NCI-H510A (cell line): ENCODE data around the gene SNX25.
A peak's percentile ranks its signal among the peaks of the same experiment; 100 is the strongest.
"Not testable (repeated sequence)": the region's sequence is repeated elsewhere in the genome, so short reads cannot be mapped to it uniquely, and the experiment has no call there.

Experiments used
- DNase-seq: peaks from one replicate; lab custom pipeline; 2025; lab: John Stamatoyannopoulos, UW

SNX25 gene

GRCh38 chr4:185209031-185209851 lies at the start of gene SNX25:
Gene SNX25, plus strand, starts transcription at chr4:185209598. Its CDS starts 229 bp downstream, at chr4:185209827.
- DNase-seq = peak; percentile 36

- DNase-seq = no peak
These were observed 43.8 kb upstream of the SNX25 start for GRCh38 chr4:185165605-185166063.

GRCh38 chr4:185167234-185167633 lies 42.2 kb upstream of the SNX25 start:
- DNase-seq = no peak

GRCh38 chr4:185171373-185172071 lies 37.9 kb upstream of the SNX25 start:
- DNase-seq = no peak

GRCh38 chr4:185179488-185179887 lies 29.9 kb upstream of the SNX25 start:
- no peak for DNase-seq

- no peak for DNase-seq
These were observed 27.2 kb upstream of the SNX25 start for GRCh38 chr4:185182239-185182638.

GRCh38 chr4:185183622-185184281 lies 25.6 kb upstream of the SNX25 start:
- peak; percentile 65 for DNase-seq

GRCh38 chr4:185186769-185187168 lies 22.6 kb upstream of the SNX25 start:
- DNase-seq = no peak

GRCh38 chr4:185189606-185190305 lies 19.6 kb upstream of the SNX25 start:
- no peak for DNase-seq

GRCh38 chr4:185190306-185190856 lies 19.0 kb upstream of the SNX25 start:
- no peak for DNase-seq

- DNase-seq = no peak
These were observed 17.3 kb upstream of the SNX25 start for GRCh38 chr4:185192059-185192458.

GRCh38 chr4:185194924-185195888 lies 14.2 kb upstream of the SNX25 start:
- no peak for DNase-seq

- no peak for DNase-seq
These were observed 13.0 kb upstream of the SNX25 start for GRCh38 chr4:185196437-185196836.

GRCh38 chr4:185198189-185198588 lies 11.2 kb upstream of the SNX25 start:
- not testable (repeated sequence) for DNase-seq

- peak; percentile 7 for DNase-seq
These were observed 7.1 kb upstream of the SNX25 start for GRCh38 chr4:185201977-185202962.

GRCh38 chr4:185202984-185203485 lies 6.4 kb upstream of the SNX25 start:
- DNase-seq = no peak

- peak; percentile 32 for DNase-seq
These were observed 5.7 kb upstream of the SNX25 start, which contains the start of gene CFAP97 for GRCh38 chr4:185203486-185204237. Gene CFAP97, minus strand, starts transcription at chr4:185204000. Its CDS starts 12,804 bp downstream, at chr4:185191196.

GRCh38 chr4:185204238-185204910 lies 5.0 kb upstream of the SNX25 start:
- no peak for DNase-seq
